Dedifferentiated amniotic fluid mesenchymal stem cell (primary cell): Measurements from ENCODE around the gene CLASP1.
"Not testable (repeated sequence)": the region's sequence is repeated elsewhere in the genome, so short reads cannot be mapped to it uniquely, and the experiment has no call there.

Source experiments
- DNase-seq: peaks from one replicate; pipeline ENCODE4 v3.0.0-alpha.2; 2016; ENCODE audit errors: extremely low spot score

Gene CLASP1

GRCh38 chr2:121475811-121476571 is 173.3 kb downstream of the CLASP1 start:
- DNase-seq: no peak

- DNase-seq: no peak
Measured at GRCh38 chr2:121473512-121473911, 175.8 kb downstream of the CLASP1 start.

- DNase-seq: no peak
Measured at GRCh38 chr2:121472470-121472993, 176.7 kb downstream of the CLASP1 start.

- DNase-seq: peak; percentile 90
Measured at GRCh38 chr2:121471532-121472469, 177.5 kb downstream of the CLASP1 start.

- DNase-seq: no peak
Measured at GRCh38 chr2:121470917-121471316, 178.3 kb downstream of the CLASP1 start.

- no peak for DNase-seq
Measured at GRCh38 chr2:121469356-121469755, 179.9 kb downstream of the CLASP1 start.

GRCh38 chr2:121468936-121469335 is 180.3 kb downstream of the CLASP1 start:
- DNase-seq: no peak

GRCh38 chr2:121459291-121459690 is 190.0 kb downstream of the CLASP1 start:
- DNase-seq: no peak

- DNase-seq: no peak
Measured at GRCh38 chr2:121456325-121456724, 192.9 kb downstream of the CLASP1 start.

- no peak for DNase-seq
Measured at GRCh38 chr2:121455446-121455845, 193.8 kb downstream of the CLASP1 start.

- DNase-seq: no peak
Measured at GRCh38 chr2:121454549-121455090, 194.6 kb downstream of the CLASP1 start.

- DNase-seq: no peak
Measured at GRCh38 chr2:121451398-121451797, 197.9 kb downstream of the CLASP1 start.

GRCh38 chr2:121450301-121450700 is 199.0 kb downstream of the CLASP1 start:
- DNase-seq: no peak

- no peak for DNase-seq
Measured at GRCh38 chr2:121446647-121447241, 202.5 kb downstream of the CLASP1 start.

- no peak for DNase-seq
Measured at GRCh38 chr2:121442889-121443288, 206.4 kb downstream of the CLASP1 start.

GRCh38 chr2:121438290-121438689 is 211.0 kb downstream of the CLASP1 start:
- not testable (repeated sequence) for DNase-seq

- DNase-seq: no peak
Measured at GRCh38 chr2:121436918-121437317, 212.3 kb downstream of the CLASP1 start.

- DNase-seq: no peak
Measured at GRCh38 chr2:121435790-121436189, 213.5 kb downstream of the CLASP1 start.

- DNase-seq: no peak
Measured at GRCh38 chr2:121431214-121431613, 218.0 kb downstream of the CLASP1 start.

GRCh38 chr2:121429927-121430520 is 219.2 kb downstream of the CLASP1 start:
- no peak for DNase-seq

- DNase-seq: peak; percentile 32
Measured at GRCh38 chr2:121429119-121429903, 220.0 kb downstream of the CLASP1 start.
